HCT116 (cell line): Measurements from ENCODE around the gene NCKAP5. TPM values are rescaled to one million over a fixed set of nuclear protein-coding genes. Genes with fewer than 3 reads are reported as not detected.

Experiments used
- ATAC-seq: fragments of 200-7000 bp; cut with Tn5 transposase; 2 replicates; pipeline ENCODE4 v1.9.1; 2020; ENCODE audit warnings: mild to moderate bottlenecking, moderate library complexity
- BruUV-seq: library from RNA; stranded (reverse); fragments of 400-500 nt; replicated peaks from 2 replicates; lab custom pipeline; 2021; lab: Mats Ljungman, UMichigan
- CTCF ChIA-PET: fragments of 300-600 bp; sonication (Branson Sonifier 250); formaldehyde crosslinking; loops from one replicate; lab custom pipeline; 2021; ENCODE audit warnings: antibody characterized with exemption; lab: Charles Lee
- POLR2A ChIA-PET: fragments of 300-600, 350-600 bp; sonication (Branson Sonifier 250); formaldehyde crosslinking; loops from one replicate; lab custom pipeline; 2021; ENCODE audit warnings: antibody characterized with exemption; lab: Charles Lee
- RAD21 ChIA-PET, 2 experiments: fragments of 300-600 bp; sonication (Branson Sonifier 250); formaldehyde crosslinking; loops; one replicate each; lab custom pipeline; 2023; ENCODE audit warnings: low total read pairs in 2 of 2; ENCODE audit not compliant: uncharacterized antibody in 2 of 2, unreplicated experiment in 2 of 2, low non-redundant PET in 1 of 2; lab: Charles Lee
- DNase-seq: peaks from one replicate; pipeline ENCODE4 v3.0.0-alpha.2; 2010; ENCODE audit warnings: low read depth, low spot score
- H2AFZ ChIP-seq: fragments of 200-600 bp; shearing (Covaris generic), sonication (generic); 2 replicates; pipeline ENCODE4 v1.6.1; 2017; ENCODE audit warnings: low read depth, mixed run types, mixed read lengths, antibody characterized with exemption, low read length; ENCODE audit not compliant: poor library complexity, severe bottlenecking
- H3K27ac ChIP-seq: 2 replicates; pipeline ENCODE4 v1.5.1; 2012; ENCODE audit warnings: low read depth, low read length
- H3K27me3 ChIP-seq: fragments of 200-600 bp; sonication (generic); 2 replicates; pipeline ENCODE4 v1.6.1; 2016; ENCODE audit warnings: mixed run types, low read length, mixed read lengths; ENCODE audit not compliant: insufficient read depth
- H3K36me3 ChIP-seq, 2 experiments: fragments of 200-500 bp in 1 of 2; fragments of 200-600 bp in 1 of 2; sonication (Bioruptor generic) in 1 of 2; sonication (generic) in 1 of 2; 2 replicates each; pipeline versions ENCODE4 v1.5.1 to v1.6.1; 2014 to 2016; ENCODE audit warnings: low read length in 2 of 2, inconsistent platforms in 1 of 2, mixed read lengths in 1 of 2, mixed run types in 1 of 2; ENCODE audit not compliant: insufficient read depth in 2 of 2, control insufficient read depth in 1 of 2
- H3K4me1 ChIP-seq, 2 experiments: fragments of 200-600 bp in 1 of 2; sonication (generic) in 1 of 2; 2 replicates each; pipeline versions ENCODE4 v1.5.1 to v1.6.1; 2012 to 2017; ENCODE audit warnings: low read length in 2 of 2, inconsistent platforms in 1 of 2, mild to moderate bottlenecking in 1 of 2, mixed read lengths in 1 of 2, mixed run types in 1 of 2, moderate library complexity in 1 of 2; ENCODE audit not compliant: insufficient read depth in 2 of 2, control insufficient read depth in 1 of 2
- H3K4me2 ChIP-seq: fragments of 200-600 bp; sonication (generic); 2 replicates; pipeline ENCODE4 v1.6.1; 2017; ENCODE audit warnings: mixed run types, low read length, mixed read lengths
- H3K4me3 ChIP-seq, 2 experiments: fragments of 200-600 bp in 1 of 2; sonication (generic) in 1 of 2; replicated peaks in 1 of 2; 2 replicates each; pipeline ENCODE4 v1.5.1; 2011 to 2016; ENCODE audit warnings: low read length in 2 of 2, control low read depth in 1 of 2, low read depth in 1 of 2, mild to moderate bottlenecking in 1 of 2, mixed read lengths in 1 of 2, mixed run types in 1 of 2
- H3K79me2 ChIP-seq: fragments of 200-600 bp; sonication (generic); 2 replicates; pipeline ENCODE4 v1.6.1; 2017; ENCODE audit warnings: mild to moderate bottlenecking, mixed run types, low read length, moderate library complexity, mixed read lengths; ENCODE audit not compliant: insufficient read depth
- H3K9ac ChIP-seq: fragments of 200-600 bp; sonication (generic); 2 replicates; pipeline ENCODE4 v1.6.1; 2016; ENCODE audit warnings: low read length, mixed read lengths
- H3K9me2 ChIP-seq: fragments of 200-600 bp; sonication (generic), shearing (Covaris generic); 2 replicates; pipeline ENCODE4 v1.6.1; 2017; ENCODE audit warnings: mixed run types, mild to moderate bottlenecking, moderate library complexity; ENCODE audit not compliant: insufficient read depth
- H3K9me3 ChIP-seq, 2 experiments: fragments of 200-500 bp in 1 of 2; fragments of 200-600 bp in 1 of 2; sonication (Bioruptor generic) in 1 of 2; sonication (generic) in 1 of 2; 2 replicates each; pipeline ENCODE4 v1.6.1; 2014 to 2017; ENCODE audit warnings: low read length in 2 of 2, mixed read lengths in 2 of 2, inconsistent platforms in 1 of 2, low read depth in 1 of 2, mild to moderate bottlenecking in 1 of 2, mixed run types in 1 of 2, moderate library complexity in 1 of 2; ENCODE audit not compliant: control insufficient read depth in 1 of 2, insufficient read depth in 1 of 2
- H4K20me1 ChIP-seq: fragments of 200-600 bp; sonication (generic), shearing (Covaris generic); 2 replicates; pipeline ENCODE4 v1.6.1; 2017; ENCODE audit warnings: mixed run types, mild to moderate bottlenecking, moderate library complexity; ENCODE audit not compliant: insufficient read depth
- CBX3 ChIP-seq: IDR thresholded peaks from 2 replicates; pipeline ENCODE4 v1.6.1; 2012; ENCODE audit warnings: low read depth
- CTCF ChIP-seq, 3 experiments: fragments of 200-600 bp in 1 of 3; sonication (generic) in 1 of 3; IDR thresholded peaks in 2 of 3; conservative IDR thresholded peaks in 1 of 3; 2 replicates each; pipeline ENCODE4 v1.5.1; 2012 to 2017; ENCODE audit warnings: low read depth in 2 of 3, low read length in 2 of 3, antibody characterized with exemption in 1 of 3, borderline replicate concordance in 1 of 3, control low read depth in 1 of 3, mild to moderate bottlenecking in 1 of 3, mixed read lengths in 1 of 3, mixed run types in 1 of 3, moderate library complexity in 1 of 3; ENCODE audit not compliant: insufficient read depth in 1 of 3
- EGR1 ChIP-seq: IDR thresholded peaks from 2 replicates; pipeline ENCODE4 v1.6.1; 2012; ENCODE audit warnings: low read depth
- EZH2phosphoT487 ChIP-seq: fragments of 200-600 bp; IDR thresholded peaks from 2 replicates; pipeline ENCODE4 v1.6.1; 2018; ENCODE audit warnings: antibody characterized with exemption, borderline replicate concordance
- FOSL1 ChIP-seq: IDR thresholded peaks from 2 replicates; pipeline ENCODE4 v1.6.1; 2012; ENCODE audit warnings: low read depth
- MAX ChIP-seq: IDR thresholded peaks from 2 replicates; pipeline ENCODE4 v1.6.1; 2012
- SIN3A ChIP-seq: IDR thresholded peaks from 2 replicates; pipeline ENCODE4 v1.6.1; 2012; ENCODE audit warnings: low read depth
- SP1 ChIP-seq: IDR thresholded peaks from 2 replicates; pipeline ENCODE4 v1.6.1; 2012; ENCODE audit warnings: low read depth
- ZNF274 ChIP-seq: fragments of 200-500 bp; sonication (Bioruptor generic); IDR thresholded peaks from 2 replicates; pipeline ENCODE4 v1.6.1; 2014; ENCODE audit warnings: mild to moderate bottlenecking, low read depth, low read length, inconsistent platforms
- intact Hi-C: fragments of 100-400 bp; cut with micrococcal nuclease; formaldehyde crosslinking; loops from 2 replicates; pipeline ENCODE4 v1.10.0; 2022
- total RNA-seq: library from RNA; stranded (reverse); gene quantifications from one replicate; pipeline ENCODE4 v1.2.1, GENCODE V29; 2021; ENCODE audit not compliant: unreplicated experiment

NCKAP5 gene
- total RNA-seq, 1 experiment from 2014 or later: 0.30 TPM

DNA sequence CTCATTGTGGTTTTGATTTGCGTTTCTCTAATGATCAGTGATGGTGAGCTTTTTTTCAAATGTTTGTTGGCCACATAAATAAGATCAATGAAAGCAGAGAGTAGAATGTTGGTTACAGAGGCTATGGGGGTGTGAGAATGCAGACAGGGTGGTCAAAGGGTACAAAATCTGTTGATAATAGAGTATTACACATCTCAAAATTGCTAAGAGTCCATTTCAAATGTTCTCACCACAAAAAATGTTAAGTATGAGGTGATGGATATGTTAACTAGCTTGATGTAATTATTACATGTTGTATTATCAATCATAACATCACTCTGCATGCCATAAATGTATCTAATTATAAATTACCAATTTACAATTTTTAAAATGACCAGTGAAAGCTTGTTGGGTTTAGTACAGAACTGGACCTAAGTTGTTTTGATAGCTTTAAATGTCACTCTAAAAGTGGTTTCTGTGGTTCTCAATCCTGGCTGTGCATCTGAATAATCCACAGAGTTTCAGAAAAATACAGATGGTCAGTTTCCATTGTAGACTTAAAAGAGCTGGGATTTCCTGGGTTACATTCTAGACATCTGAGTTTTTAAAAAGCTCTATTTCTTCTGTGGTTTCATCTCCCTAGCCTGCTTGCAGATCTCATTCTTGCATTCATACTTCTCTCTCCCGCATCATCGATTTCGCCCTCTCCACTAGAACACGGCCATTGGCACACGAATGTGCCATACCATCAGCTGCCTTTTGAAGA is 612.2 kb downstream of the NCKAP5 start:
- ChIA-PET RAD21 (no interaction called here), CTCF (no interaction called here), POLR2A (no interaction called here)
- Histone ChIP-seq H3K9me2 (no peaks in the 10 kb centered on the region), H3K27me3 (no peaks in the 10 kb centered on the region), H2AFZ (no peak overlapping the region), H3K4me1 (no peaks in the 10 kb centered on the region), H3K27ac (no peak overlapping the region), H3K4me3 (no peak overlapping the region), H4K20me1 (no peaks in the 10 kb centered on the region), H3K9ac (no peak overlapping the region), H3K9me3 (no peaks in the 10 kb centered on the region), H3K79me2 (no peaks in the 10 kb centered on the region), H3K4me2 (no peak overlapping the region), H3K36me3 (no peaks in the 10 kb centered on the region)
- DNase-seq (no peak), ATAC-seq (no peak)
- intact Hi-C loops: no loop called here
- BruUV-seq: no TSS peak
- TF ChIP-seq SIN3A (no peak), CBX3 (no peak), MAX (no peak), EGR1 (no peak), FOSL1 (no peak), SP1 (no peak), EZH2phosphoT487 (no peak), ZNF274 (no peak), CTCF (IDR thresholded peaks at IDR 0.05 in 2 of 3, conservative IDR thresholded peaks at IDR 0.05 in 1 of 3; ENCODE audit: borderline replicate concordance in 1 of 3, insufficient read depth in 1 of 3, low read depth in 2 of 3, low read length in 2 of 3) (no peak)
